Measurements from ENCODE around the gene ATP8B4. TPM values are rescaled to one million over a fixed set of nuclear protein-coding genes. Genes with fewer than 3 reads are reported as not detected.
A peak's percentile ranks its signal among the peaks of the same experiment; 100 is the strongest.
"Not testable (repeated sequence)": the region's sequence is repeated elsewhere in the genome, so short reads cannot be mapped to it uniquely, and the experiment has no call there.

ATP8B4 gene
- 0.45 TPM for polyA plus RNA-seq (2013, experiment 1 of 2)
- polyA plus RNA-seq (2013, experiment 2 of 2), result 0.63 TPM

DNA sequence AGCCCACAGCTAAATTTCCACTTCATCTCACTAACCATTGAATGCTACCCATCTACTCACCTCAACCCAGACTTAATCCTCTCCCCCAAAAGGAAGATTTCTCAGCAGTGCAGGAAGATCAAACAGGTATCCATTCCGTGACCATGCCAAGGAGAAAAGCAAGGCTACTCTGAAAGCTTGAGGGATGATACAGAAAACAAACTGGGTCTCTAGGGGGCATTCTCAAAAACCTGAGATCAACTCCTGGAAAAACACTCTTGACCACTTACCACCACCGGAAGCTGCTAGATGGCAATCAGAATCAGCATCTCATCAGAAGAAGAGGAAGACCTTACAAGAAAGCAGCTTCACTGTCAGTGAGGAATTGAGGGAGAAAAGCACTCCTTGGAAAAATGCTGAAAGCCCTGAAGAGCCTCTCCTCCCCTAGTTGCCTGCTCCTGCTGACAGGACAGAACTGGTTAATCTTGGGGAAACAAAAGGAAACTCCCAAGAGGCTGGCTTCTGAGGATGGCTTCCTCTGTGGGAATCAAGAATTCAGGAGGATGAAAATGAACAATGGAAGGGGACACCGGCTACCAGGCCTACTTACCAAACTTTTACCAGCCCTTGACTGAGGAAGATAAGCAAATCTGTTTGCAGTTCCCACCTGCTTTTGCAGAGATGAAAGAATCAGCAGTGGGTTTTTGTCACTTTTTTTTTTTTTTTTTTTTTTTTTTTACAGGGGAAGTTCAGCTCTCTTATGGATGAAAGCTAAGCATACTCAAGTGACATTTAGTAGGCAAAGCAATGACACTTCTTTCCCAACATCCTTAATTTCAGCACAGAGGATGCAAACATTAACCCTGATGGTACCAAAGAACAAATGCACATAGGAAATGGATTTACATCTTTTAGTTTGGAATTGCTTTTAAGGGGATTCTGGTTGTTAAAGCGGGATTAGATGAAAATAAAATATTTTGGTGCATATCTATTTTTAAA is at the start of gene ATP8B4:
Gene ATP8B4 (minus strand): TSS at position 171 of the 978 bp plus-strand sequence. CDS start 12,267 bp downstream, outside the sequence.
- Histone ChIP-seq H3K36me3 (ENCODE audit: insufficient read depth, low read length) (no peaks in the 10 kb centered on the region), H3K9me3 (ENCODE audit: insufficient read depth, low read depth, low read length) (no peaks in the 10 kb centered on the region), H3K4me1 (ENCODE audit: insufficient read depth, low read length) (peaks cover 8% of the 10 kb centered on the region), H3K27me3 (ENCODE audit: insufficient read depth, low read length) (no peaks in the 10 kb centered on the region), H3K9ac (ENCODE audit: low read depth, low read length) (no peak within 1 kb of the TSS), H3K4me3 (ENCODE audit: low read length) (no peak within 1 kb of the TSS; the same call in 1 of the 2 replicates), H3K27ac (ENCODE audit: low read depth, low read length) (0 out of 2 replicates have a peak within 1 kb of the TSS, but pooled peaks have one; percentile 5)
- 65% methylated on average over 4 of the region's 4 CpGs for WGBS

GRCh38 chr15:50168379-50168778 is 49.3 kb upstream of the ATP8B4 start:
- Histone ChIP-seq H3K27ac (ENCODE audit: low read depth, low read length) (no peak overlapping the region), H3K4me3 (ENCODE audit: low read length) (no peak overlapping the region), H3K9me3 (ENCODE audit: insufficient read depth, low read depth, low read length) (no peaks in the 10 kb centered on the region), H3K9ac (ENCODE audit: low read depth, low read length) (no peak overlapping the region), H3K4me1 (ENCODE audit: insufficient read depth, low read length) (no peaks in the 10 kb centered on the region), H3K27me3 (ENCODE audit: insufficient read depth, low read length) (no peaks in the 10 kb centered on the region), H3K36me3 (ENCODE audit: insufficient read depth, low read length) (no peaks in the 10 kb centered on the region)
- WGBS, result 83% methylated on average over 4 of the region's 4 CpGs

- Histone ChIP-seq H3K27me3 (ENCODE audit: insufficient read depth, low read length) (no peaks in the 10 kb centered on the region), H3K4me3 (ENCODE audit: low read length) (no peak overlapping the region), H3K9ac (ENCODE audit: low read depth, low read length) (no peak overlapping the region), H3K9me3 (ENCODE audit: insufficient read depth, low read depth, low read length) (no peaks in the 10 kb centered on the region), H3K36me3 (ENCODE audit: insufficient read depth, low read length) (no peaks in the 10 kb centered on the region), H3K27ac (ENCODE audit: low read depth, low read length) (no peak overlapping the region), H3K4me1 (ENCODE audit: insufficient read depth, low read length) (no peaks in the 10 kb centered on the region)
Observed at GRCh38 chr15:50167110-50167509, 48.1 kb upstream of the ATP8B4 start.

- Histone ChIP-seq H3K27me3 (ENCODE audit: insufficient read depth, low read length) (no peaks in the 10 kb centered on the region), H3K9me3 (ENCODE audit: insufficient read depth, low read depth, low read length) (no peaks in the 10 kb centered on the region), H3K9ac (ENCODE audit: low read depth, low read length) (no peak overlapping the region), H3K36me3 (ENCODE audit: insufficient read depth, low read length) (no peaks in the 10 kb centered on the region), H3K27ac (ENCODE audit: low read depth, low read length) (no peak overlapping the region), H3K4me1 (ENCODE audit: insufficient read depth, low read length) (no peaks in the 10 kb centered on the region), H3K4me3 (ENCODE audit: low read length) (no peak overlapping the region)
- WGBS, result 100% methylated on average over 1 of the region's 1 CpG
Observed at GRCh38 chr15:50166216-50166615, 47.2 kb upstream of the ATP8B4 start.

DNA sequence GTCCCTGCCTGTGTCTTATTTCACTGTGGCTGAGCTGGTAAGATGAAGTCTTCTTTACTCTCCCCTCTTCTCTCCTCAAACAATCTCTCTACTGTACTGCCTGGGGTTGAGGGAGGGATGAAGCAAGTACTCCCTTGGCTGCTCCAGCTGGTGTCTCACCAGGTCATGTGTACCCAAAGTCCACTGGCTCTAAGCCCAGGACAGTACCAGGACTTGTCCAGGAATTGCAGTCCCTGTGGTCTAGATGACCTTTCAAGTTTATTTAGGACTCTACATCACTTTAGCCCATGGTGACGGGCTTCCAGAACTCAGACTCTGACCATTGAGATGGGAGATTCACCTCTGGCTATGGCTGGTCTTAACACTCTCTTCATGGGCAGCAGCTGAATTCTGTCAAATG is 45.4 kb upstream of the ATP8B4 start:
- no peak overlapping the region for H3K27ac ChIP-seq (ENCODE audit: low read depth, low read length)
- H3K27me3 ChIP-seq (ENCODE audit: insufficient read depth, low read length), result no peaks in the 10 kb centered on the region
- H3K4me1 ChIP-seq (ENCODE audit: insufficient read depth, low read length), result no peaks in the 10 kb centered on the region
- WGBS, result 97% methylated on average over 1 of the region's 1 CpG
- H3K36me3 ChIP-seq (ENCODE audit: insufficient read depth, low read length), result no peaks in the 10 kb centered on the region
- no peak overlapping the region for H3K4me3 ChIP-seq (ENCODE audit: low read length)
- H3K9me3 ChIP-seq (ENCODE audit: insufficient read depth, low read depth, low read length), result no peaks in the 10 kb centered on the region
- H3K9ac ChIP-seq (ENCODE audit: low read depth, low read length), result no peak overlapping the region

- no peaks in the 10 kb centered on the region for H3K9me3 ChIP-seq (ENCODE audit: insufficient read depth, low read depth, low read length)
- no peak overlapping the region for H3K9ac ChIP-seq (ENCODE audit: low read depth, low read length)
- WGBS, result 66% methylated on average over 2 of the region's 2 CpGs
- H3K4me3 ChIP-seq (ENCODE audit: low read length), result no peak overlapping the region
- no peaks in the 10 kb centered on the region for H3K27me3 ChIP-seq (ENCODE audit: insufficient read depth, low read length)
- H3K4me1 ChIP-seq (ENCODE audit: insufficient read depth, low read length), result no peaks in the 10 kb centered on the region
- no peak overlapping the region for H3K27ac ChIP-seq (ENCODE audit: low read depth, low read length)
- H3K36me3 ChIP-seq (ENCODE audit: insufficient read depth, low read length), result no peaks in the 10 kb centered on the region
Observed at GRCh38 chr15:50163719-50164410, 44.8 kb upstream of the ATP8B4 start.

DNA sequence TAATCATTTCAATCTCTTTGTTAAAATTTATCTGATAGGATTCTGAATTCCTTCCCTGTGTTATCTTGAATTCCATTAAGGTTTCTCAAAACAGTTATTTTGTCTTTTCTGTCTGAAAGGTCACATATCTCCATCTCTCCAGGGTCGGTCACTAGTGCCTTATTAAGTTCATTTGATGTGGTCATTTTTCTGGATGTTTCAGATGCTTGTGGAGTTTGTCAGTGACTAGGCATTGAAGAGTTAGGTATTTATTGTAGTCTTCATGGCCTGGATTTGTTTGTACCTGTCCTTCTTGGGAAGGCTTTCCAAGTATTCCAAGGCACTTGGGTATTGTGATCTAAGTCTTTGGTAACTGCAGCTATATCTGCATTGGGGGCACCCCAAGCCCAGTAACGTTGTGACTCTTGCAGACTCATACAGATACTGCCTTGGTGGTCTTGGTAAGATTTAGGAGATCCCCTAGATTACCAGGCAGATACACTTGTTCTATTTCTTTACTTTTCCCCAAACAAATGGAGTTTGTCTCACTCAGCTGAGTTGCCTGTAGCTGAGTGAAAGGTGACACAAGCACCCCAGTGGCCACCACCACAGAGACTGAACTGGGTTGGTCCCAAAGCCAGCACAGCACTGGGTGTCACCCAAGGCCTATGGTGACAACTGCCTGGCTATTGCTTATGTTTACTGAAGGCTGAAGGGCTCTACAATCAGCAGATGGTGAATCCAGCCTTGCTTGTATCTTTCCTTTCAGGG is 44.1 kb upstream of the ATP8B4 start:
- WGBS, result 82% methylated on average over 2 of the region's 2 CpGs
- Histone ChIP-seq H3K4me1 (ENCODE audit: insufficient read depth, low read length) (no peaks in the 10 kb centered on the region), H3K27ac (ENCODE audit: low read depth, low read length) (no peak overlapping the region)

GRCh38 chr15:50158236-50158635 is 39.2 kb upstream of the ATP8B4 start:
- H3K9me3 ChIP-seq (ENCODE audit: insufficient read depth, low read depth, low read length); H3K4me3 ChIP-seq (ENCODE audit: low read length); H3K36me3 ChIP-seq (ENCODE audit: insufficient read depth, low read length); H3K9ac ChIP-seq (ENCODE audit: low read depth, low read length); H3K4me1 ChIP-seq (ENCODE audit: insufficient read depth, low read length); H3K27ac ChIP-seq (ENCODE audit: low read depth, low read length); H3K27me3 ChIP-seq (ENCODE audit: insufficient read depth, low read length): not testable (repeated sequence)
- WGBS, result 92% methylated on average over 28 of the region's 28 CpGs

More for the DNA sequence above, 44.1 kb upstream of the ATP8B4 start:
- no peak overlapping the region for H3K4me3 ChIP-seq (ENCODE audit: low read length)
- no peaks in the 10 kb centered on the region for H3K9me3 ChIP-seq (ENCODE audit: insufficient read depth, low read depth, low read length)
- no peaks in the 10 kb centered on the region for H3K27me3 ChIP-seq (ENCODE audit: insufficient read depth, low read length)
- no peaks in the 10 kb centered on the region for H3K36me3 ChIP-seq (ENCODE audit: insufficient read depth, low read length)
- no peak overlapping the region for H3K9ac ChIP-seq (ENCODE audit: low read depth, low read length)

GRCh38 chr15:50151476-50151875 is 32.4 kb upstream of the ATP8B4 start:
- no peak overlapping the region for H3K27ac ChIP-seq (ENCODE audit: low read depth, low read length)
- peaks cover under 1% of the 10 kb centered on the region; the same call in 1 of the 2 replicates for H3K9me3 ChIP-seq (ENCODE audit: insufficient read depth, low read depth, low read length)
- H3K9ac ChIP-seq (ENCODE audit: low read depth, low read length), result no peak overlapping the region
- no peaks in the 10 kb centered on the region for H3K36me3 ChIP-seq (ENCODE audit: insufficient read depth, low read length)
- H3K4me3 ChIP-seq (ENCODE audit: low read length), result no peak overlapping the region
- peaks cover 5% of the 10 kb centered on the region; the same call in 1 of the 2 replicates for H3K4me1 ChIP-seq (ENCODE audit: insufficient read depth, low read length)
- H3K27me3 ChIP-seq (ENCODE audit: insufficient read depth, low read length), result no peaks in the 10 kb centered on the region
- WGBS, result 94% methylated on average over 2 of the region's 2 CpGs

DNA sequence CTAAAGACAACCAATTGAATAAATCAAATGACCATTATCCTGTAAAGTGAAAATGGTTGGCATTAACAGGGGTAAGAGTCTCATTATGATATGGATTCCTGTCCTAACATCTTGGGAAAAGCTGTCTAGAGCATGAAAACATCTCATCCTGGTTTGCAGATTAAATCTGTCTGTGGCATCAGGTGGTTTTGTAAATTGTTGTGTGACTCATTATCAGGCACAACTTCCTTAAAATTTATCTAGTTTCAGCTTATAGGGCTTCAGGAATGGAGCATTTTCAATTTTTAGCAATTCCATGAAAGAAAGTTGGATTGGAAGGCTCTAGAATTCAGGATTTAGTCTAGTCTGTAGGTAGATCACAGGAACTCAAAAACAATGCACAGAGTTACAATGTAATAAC is 31.8 kb upstream of the ATP8B4 start:
- Histone ChIP-seq H3K27me3 (ENCODE audit: insufficient read depth, low read length) (no peaks in the 10 kb centered on the region), H3K36me3 (ENCODE audit: insufficient read depth, low read length) (no peaks in the 10 kb centered on the region), H3K9me3 (ENCODE audit: insufficient read depth, low read depth, low read length) (no peaks in the 10 kb centered on the region; the same call in 1 of the 2 replicates), H3K4me3 (ENCODE audit: low read length) (no peak overlapping the region), H3K27ac (ENCODE audit: low read depth, low read length) (no peak overlapping the region), H3K4me1 (ENCODE audit: insufficient read depth, low read length) (peaks cover 5% of the 10 kb centered on the region; the same call in 1 of the 2 replicates), H3K9ac (ENCODE audit: low read depth, low read length) (no peak overlapping the region)

All from HUES64 (cell line).